ENCODE measurements around the gene NELL1. TPM values are rescaled to one million over a fixed set of nuclear protein-coding genes. Genes with fewer than 3 reads are reported as not detected.

The NELL1 gene
- total and polyA plus RNA-seq, 2 experiments from 2014 or later, result 2.1 to 7.7 TPM

DNA sequence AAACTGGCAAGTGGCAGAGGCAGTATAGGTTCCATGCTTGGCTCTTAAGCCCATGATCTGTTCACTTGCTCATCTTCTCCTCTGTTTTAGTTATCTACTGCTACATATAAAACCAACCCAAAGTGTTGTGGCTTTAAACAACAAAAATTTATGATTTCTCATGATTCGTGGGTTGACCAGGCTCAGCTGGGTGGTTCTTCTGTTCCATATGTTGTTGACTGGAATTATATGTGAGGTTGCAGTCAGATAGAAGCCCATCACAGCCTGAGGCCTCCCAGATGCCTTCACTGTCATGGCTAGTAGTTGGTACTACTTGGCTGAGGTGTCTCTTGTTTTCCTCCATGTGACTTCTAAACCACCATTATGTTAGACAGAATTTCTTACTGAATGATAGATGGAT is 632.6 kb downstream of the NELL1 start:
- H3K27me3 ChIP-seq, result no peaks in the 10 kb centered on the region
- DNase-seq (ENCODE audit: low read depth in 1 of 2, low spot score in 1 of 2), result no peak
- no peak overlapping the region for H3K27ac ChIP-seq
- H3K36me3 ChIP-seq, result no peaks in the 10 kb centered on the region
- TF ChIP-seq, protein P1, sequence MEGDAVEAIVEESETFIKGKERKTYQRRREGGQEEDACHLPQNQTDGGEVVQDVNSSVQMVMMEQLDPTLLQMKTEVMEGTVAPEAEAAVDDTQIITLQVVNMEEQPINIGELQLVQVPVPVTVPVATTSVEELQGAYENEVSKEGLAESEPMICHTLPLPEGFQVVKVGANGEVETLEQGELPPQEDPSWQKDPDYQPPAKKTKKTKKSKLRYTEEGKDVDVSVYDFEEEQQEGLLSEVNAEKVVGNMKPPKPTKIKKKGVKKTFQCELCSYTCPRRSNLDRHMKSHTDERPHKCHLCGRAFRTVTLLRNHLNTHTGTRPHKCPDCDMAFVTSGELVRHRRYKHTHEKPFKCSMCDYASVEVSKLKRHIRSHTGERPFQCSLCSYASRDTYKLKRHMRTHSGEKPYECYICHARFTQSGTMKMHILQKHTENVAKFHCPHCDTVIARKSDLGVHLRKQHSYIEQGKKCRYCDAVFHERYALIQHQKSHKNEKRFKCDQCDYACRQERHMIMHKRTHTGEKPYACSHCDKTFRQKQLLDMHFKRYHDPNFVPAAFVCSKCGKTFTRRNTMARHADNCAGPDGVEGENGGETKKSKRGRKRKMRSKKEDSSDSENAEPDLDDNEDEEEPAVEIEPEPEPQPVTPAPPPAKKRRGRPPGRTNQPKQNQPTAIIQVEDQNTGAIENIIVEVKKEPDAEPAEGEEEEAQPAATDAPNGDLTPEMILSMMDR (IDR thresholded peaks at IDR 0.05; ENCODE audit: low read depth, low read length), result no peak
- H3K4me1 ChIP-seq (ENCODE audit: low read depth), result no peaks in the 10 kb centered on the region
- no peak overlapping the region for H3K4me3 ChIP-seq
- no peaks in the 10 kb centered on the region for H3K9me3 ChIP-seq (ENCODE audit: low read depth)

GRCh38 chr11:21306739-21307358 is 637.5 kb downstream of the NELL1 start:
- Histone ChIP-seq H3K36me3 (no peaks in the 10 kb centered on the region), H3K4me3 (no peak overlapping the region), H3K9me3 (ENCODE audit: low read depth) (no peaks in the 10 kb centered on the region), H3K27me3 (no peaks in the 10 kb centered on the region), H3K27ac (no peak overlapping the region), H3K4me1 (ENCODE audit: low read depth) (peaks cover 9% of the 10 kb centered on the region)
- no peak for DNase-seq (ENCODE audit: low read depth in 1 of 2, low spot score in 1 of 2)
- TF ChIP-seq, protein P1 (IDR thresholded peaks at IDR 0.05; ENCODE audit: low read depth, low read length), result no peak

DNA sequence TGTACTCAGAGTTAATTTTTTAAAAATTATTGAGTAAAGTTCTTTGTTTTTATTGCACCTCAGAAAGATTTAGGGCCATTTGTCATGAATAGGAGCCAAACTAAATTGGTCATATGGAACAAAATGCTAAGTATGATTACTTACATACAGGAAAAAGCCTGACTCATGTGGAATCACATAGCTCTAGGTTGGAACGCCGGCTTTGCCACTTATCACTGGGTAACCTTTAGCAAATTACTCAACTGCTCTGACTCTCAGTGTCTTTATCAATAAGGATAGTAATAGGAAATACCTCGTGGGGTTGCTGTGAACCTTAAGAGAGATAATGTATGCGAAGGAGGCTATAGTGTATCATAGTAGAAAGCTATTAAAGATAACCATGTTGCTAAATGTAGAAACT is 638.5 kb downstream of the NELL1 start:
- TF ChIP-seq, protein P1 (IDR thresholded peaks at IDR 0.05; ENCODE audit: low read depth, low read length), result no peak
- Histone ChIP-seq H3K36me3 (no peaks in the 10 kb centered on the region), H3K4me3 (no peak overlapping the region), H3K27ac (no peak overlapping the region), H3K4me1 (ENCODE audit: low read depth) (peaks cover 9% of the 10 kb centered on the region), H3K9me3 (ENCODE audit: low read depth) (no peaks in the 10 kb centered on the region), H3K27me3 (no peaks in the 10 kb centered on the region)
- DNase-seq (ENCODE audit: low read depth in 1 of 2, low spot score in 1 of 2), result no peak

DNA sequence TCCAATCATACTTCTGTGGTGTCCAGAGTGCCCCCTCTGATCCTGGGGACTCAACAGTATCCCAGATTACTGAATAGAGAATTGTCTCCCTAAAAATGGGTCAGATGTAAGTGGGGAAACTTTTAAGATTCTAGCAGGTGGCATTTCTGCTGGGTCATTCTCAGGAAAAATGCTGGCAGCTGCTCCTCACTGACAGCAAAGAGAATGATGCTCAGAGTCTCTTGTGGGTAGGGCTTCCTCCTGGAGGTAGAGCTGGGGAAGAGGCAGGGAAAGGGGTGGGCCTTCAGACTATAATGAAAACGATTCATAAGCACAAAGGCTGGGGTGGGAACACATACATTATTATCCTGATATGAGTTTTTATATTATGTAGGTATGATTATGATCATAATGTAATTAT is 647.2 kb downstream of the NELL1 start:
- H3K4me3 ChIP-seq, result no peak overlapping the region
- DNase-seq (ENCODE audit: low read depth in 1 of 2, low spot score in 1 of 2), result no peak
- H3K27me3 ChIP-seq, result no peaks in the 10 kb centered on the region
- no peaks in the 10 kb centered on the region for H3K9me3 ChIP-seq (ENCODE audit: low read depth)
- TF ChIP-seq, protein P1 (IDR thresholded peaks at IDR 0.05; ENCODE audit: low read depth, low read length), result no peak
- H3K4me1 ChIP-seq (ENCODE audit: low read depth), result peaks cover 6% of the 10 kb centered on the region
- no peaks in the 10 kb centered on the region for H3K36me3 ChIP-seq
- H3K27ac ChIP-seq, result no peak overlapping the region

DNA sequence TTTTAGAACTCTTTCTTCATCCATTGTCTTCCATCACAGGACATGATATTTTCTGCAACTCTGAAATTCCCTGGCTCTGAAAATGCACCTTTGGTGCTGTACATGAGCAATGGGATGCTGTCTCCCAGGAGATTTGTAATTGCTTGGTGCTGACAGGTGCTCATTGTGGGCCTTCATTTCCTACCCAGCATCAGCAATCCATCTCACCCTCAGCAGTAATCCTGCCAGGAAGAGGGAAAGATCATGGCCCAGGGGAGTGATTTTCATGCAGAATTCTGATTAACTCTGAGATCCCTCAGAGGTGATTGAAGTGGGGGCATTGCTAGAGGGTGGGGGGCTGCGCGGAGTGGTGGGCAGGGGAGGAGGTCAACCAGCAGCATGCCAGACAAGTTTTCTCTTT is 651.7 kb downstream of the NELL1 start:
- DNase-seq (ENCODE audit: low read depth in 1 of 2, low spot score in 1 of 2), result peak in 1 of 2 donors; percentile 39
- Histone ChIP-seq H3K9me3 (ENCODE audit: low read depth) (no peaks in the 10 kb centered on the region), H3K36me3 (no peaks in the 10 kb centered on the region), H3K4me1 (ENCODE audit: low read depth) (peaks cover 6% of the 10 kb centered on the region), H3K27ac (peak overlapping the region; percentile 52), H3K4me3 (no peak overlapping the region), H3K27me3 (no peaks in the 10 kb centered on the region)
- TF ChIP-seq, protein P1 (IDR thresholded peaks at IDR 0.05; ENCODE audit: low read depth, low read length), result no peak

Measured in cardiac muscle cell (in vitro differentiated cells and primary cell).